Fibroblast of skin of abdomen (primary cell): Measurements from ENCODE around the gene TUBB1.
"Not testable (repeated sequence)": the region's sequence is repeated elsewhere in the genome, so short reads cannot be mapped to it uniquely, and the experiment has no call there.

Experiments used
- DNase-seq: peaks from one replicate; pipeline ENCODE4 v3.0.0-alpha.2; 2013

The TUBB1 gene

GRCh38 chr20:59024111-59024530, 4.9 kb downstream of the TUBB1 start:
- DNase-seq, result no peak

- DNase-seq, result no peak
Observed at GRCh38 chr20:59025086-59025485, 5.9 kb downstream of the TUBB1 start.

DNA sequence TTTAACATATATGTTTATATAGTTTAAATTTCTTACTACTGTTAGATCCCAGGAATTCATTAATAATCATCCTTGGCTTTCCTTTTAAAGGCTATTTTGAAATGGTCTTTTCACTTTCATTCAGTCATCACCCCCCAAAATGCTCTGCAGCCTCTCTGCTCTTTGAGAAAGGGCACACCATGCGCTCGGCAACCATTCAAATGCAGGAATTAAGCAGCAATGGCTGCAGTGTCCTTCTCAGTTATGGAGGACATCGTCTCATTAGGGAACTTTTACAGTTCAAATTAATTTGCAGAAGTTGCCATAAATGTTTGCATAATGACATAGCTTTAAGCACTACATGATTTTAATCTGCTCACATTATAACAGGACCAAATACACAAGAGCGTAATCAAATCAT, 6.3 kb downstream of the TUBB1 start:
- no peak for DNase-seq

- DNase-seq, result no peak
Observed at GRCh38 chr20:59026904-59027740, 7.9 kb downstream of the TUBB1 start.

GRCh38 chr20:59027741-59028320, 8.6 kb downstream of the TUBB1 start:
- peak; percentile 69 for DNase-seq

GRCh38 chr20:59028812-59029211, 9.6 kb downstream of the TUBB1 start:
- DNase-seq, result no peak

GRCh38 chr20:59030911-59031563, 11.8 kb downstream of the TUBB1 start:
- DNase-seq, result no peak

DNA sequence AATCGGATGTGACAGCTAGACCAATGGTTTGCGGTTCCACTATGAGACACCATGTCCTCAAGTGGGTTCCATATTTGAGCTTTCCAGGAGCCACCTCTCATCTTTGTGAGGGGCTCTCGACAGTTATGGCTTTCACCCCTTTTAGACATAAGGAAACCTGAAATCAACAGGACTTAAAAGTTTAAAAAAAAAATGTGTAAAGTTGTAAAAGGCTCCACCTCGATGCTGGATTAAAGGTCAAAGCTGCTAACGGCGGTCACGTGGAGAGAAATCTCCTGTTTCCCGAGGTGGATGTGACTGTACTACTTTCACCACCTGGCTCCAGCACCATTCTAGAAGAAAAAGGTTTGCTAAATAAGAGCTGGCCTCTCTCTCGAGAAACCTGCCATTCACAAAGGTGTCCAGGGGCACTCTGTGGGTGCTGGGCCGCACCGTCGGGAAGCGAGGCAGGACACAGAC, 12.4 kb downstream of the TUBB1 start:
- DNase-seq, result no peak

DNA sequence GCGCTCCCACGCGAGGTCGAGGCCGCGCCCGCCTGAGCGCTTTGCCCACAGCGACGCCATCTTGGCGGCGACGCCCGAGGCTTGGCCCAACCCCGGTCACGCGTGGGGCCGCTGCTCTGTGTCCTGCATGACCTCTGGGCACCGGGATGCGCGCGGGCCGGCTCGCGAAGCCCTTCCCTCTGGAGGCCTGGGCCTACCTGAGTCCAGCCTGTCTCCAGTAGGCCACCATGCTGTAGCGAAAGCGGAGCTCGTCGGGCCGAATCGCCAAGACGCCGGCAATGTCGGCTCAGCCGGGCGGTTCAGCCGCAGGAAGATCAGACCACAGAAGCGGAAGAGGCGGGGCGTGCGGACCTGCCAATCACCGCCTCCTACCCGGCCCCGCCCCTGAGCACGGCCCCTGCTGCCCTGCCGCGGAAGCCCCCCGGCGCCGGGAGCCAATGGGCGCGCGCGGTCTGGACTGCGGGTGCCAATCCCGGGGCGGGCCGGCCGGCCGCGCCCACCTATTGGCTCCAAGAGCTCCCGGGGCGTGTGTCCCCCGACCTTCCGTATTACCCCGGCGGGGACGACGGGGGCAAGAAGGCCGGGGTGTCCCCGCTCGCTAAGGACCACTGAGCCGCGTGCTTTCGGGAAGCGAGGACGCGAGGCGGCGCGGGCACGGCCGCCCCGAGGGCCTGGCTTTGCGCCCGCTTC, 12.9 kb downstream of the TUBB1 start, which contains the start of gene ATP5F1E:
ATP5F1E (minus strand) TSS at position 313 of the 690 bp plus-strand sequence; CDS start at position 229, 84 bp downstream.
- peak; percentile 96 for DNase-seq

GRCh38 chr20:59032713-59033059, 13.5 kb downstream of the TUBB1 start:
- DNase-seq, result peak; percentile 23

DNA sequence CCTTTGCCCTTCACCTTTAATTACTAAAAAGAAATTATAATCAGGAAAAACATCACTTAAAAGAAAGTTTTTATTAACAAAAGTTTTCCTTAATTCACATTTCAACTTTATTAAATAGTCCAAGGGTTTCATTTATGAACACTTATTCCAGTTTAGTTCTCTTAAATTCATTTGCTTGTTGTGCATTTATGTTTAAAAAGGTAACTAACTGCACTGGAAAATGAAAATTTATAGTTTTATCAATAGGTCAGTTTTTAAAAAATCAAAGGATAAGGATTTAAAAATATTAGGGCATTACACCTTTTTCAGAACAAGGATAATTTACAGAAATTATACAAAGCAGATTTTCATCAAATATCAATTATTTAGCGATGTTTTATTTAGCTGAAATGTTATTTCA, 13.9 kb downstream of the TUBB1 start:
- no peak for DNase-seq

GRCh38 chr20:59033616-59034165, 14.5 kb downstream of the TUBB1 start:
- DNase-seq, result no peak

DNA sequence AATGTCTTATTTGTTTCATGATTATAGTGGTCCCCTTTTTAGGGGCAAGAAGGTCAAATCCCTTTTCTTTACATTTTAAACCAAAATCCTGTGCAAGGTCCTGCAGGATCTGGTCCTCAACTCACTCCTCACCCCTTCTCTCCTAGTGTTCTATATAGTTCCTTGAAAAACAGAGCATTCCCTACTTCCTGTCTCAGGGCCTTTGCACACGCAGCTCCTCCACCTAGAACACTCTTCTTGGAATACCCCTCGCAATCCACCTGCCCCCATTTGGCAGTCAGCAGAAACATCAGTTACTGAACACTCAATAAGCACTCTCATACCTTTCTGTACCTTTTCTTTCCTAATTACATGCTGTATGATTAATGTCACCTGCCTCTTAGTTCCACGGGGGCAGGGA, 16.2 kb downstream of the TUBB1 start:
- no peak for DNase-seq

DNA sequence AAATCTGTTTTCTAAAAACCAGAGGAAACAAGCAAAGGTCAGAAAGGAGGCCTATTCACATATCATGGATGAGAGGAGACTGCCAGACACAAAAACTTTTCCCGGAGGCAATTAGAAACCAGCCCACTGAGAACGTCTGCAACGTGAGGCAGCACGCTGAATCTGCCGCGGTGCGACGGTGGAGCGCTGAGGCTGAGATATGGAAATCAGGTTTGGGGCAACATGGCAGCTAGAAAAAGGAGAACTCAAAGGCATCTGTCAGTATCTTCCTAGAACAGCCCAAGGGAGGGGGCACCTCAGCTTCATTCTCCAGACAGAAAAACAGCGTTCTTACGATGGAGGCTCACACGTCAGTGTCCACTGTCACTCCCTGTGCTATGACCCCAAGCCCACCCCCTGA, 18.2 kb downstream of the TUBB1 start:
- DNase-seq, result no peak

- no peak for DNase-seq
Observed at GRCh38 chr20:59039233-59039632, 20.0 kb downstream of the TUBB1 start.

DNA sequence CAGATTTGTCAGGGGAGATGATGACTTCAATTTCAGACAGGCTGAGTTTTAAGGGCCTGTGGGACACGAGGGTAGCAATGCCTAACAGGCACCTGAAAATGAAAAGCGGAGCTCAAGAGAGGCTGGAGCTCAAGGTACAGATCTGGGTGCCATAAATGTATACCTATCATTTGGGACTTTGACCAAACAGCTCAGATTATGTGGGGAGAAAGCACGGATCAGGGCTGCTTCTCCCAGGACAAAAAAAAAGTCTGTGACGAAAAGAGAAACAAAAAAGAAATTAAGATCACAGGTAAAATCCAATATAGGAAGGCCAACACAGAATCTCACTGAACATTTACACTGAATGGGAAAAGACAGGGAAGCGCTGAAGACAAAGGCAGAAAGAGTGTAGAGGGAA, 21.4 kb downstream of the TUBB1 start:
- DNase-seq, result no peak

- DNase-seq, result not testable (repeated sequence)
Observed at GRCh38 chr20:59041487-59041886, 22.3 kb downstream of the TUBB1 start.

DNA sequence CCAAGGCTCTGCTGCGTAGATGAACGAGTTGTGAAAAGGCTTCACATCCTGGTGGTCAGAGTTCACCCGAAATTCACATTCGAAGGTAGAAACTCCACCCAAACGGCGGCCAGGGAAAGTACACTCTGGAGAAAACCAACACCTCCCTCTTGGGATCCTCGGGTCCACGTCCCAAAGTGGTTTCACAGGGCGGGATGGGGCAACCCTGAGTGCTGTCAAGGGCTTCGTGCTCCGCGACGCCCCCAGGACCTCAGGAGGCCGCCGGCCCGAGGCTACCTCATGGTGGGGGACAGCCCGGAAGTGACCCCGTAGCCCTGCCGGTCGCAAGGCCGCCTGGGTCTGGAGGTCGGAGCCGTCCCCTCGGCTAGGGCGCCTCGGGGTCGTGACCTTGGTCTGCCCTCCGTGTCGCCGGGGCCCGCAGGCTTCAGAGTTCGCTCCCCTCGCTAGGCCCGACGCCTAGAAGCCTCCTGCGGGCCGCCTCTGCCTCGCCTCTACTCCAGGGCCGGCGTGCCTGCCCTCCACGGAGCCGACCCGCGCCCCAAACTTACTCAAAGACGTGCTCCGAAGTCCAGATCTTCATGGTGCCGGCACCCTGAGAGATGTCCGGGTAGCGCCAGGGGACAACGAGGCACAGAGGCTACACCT, 23.0 kb downstream of the TUBB1 start, which contains the start of gene PRELID3B:
PRELID3B (minus strand) TSS at position 636 of the 645 bp plus-strand sequence; CDS start at position 580, 56 bp downstream.
- DNase-seq, result peak; percentile 12

DNA sequence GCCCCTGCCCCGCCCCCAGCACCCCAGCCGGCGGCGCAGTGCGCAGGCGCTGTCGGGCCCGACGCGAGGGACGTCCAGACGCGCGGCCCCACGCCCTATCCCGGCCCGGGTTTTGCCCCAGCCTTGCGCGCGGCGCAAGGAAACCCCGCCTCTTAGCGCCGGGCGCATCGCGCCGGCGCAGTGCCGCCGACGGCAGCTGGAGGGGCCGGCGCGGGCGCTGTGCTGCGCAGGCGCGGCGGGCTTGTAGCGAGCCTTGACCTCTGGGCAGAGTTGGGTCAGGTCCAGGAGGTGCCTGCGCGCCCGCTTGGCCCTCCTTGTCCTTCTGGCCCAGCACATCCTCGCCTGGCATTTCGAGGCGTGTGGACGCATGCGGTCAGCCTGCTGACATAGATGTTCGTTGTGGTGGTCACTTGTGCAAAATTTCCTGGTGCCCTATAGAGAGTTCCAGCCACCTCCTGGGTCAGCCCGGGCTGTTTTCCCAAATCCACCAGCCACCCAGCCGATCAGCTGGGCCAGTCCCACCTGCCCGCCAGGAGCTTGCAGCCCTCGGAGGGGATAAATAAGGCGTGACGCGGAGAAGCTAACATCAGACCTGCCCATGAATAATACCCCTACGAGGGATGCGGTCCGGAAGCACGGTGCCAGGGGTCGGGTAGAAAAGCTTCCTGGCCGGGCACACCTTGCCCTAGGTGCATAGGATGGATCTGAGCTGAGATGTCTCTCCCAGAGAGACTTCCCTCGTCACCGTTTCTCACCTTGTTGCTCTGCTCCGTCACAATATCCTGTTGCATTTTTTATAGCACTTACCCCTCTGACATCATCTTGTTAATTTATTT, 23.8 kb downstream of the TUBB1 start:
- DNase-seq, result peak; percentile 92

DNA sequence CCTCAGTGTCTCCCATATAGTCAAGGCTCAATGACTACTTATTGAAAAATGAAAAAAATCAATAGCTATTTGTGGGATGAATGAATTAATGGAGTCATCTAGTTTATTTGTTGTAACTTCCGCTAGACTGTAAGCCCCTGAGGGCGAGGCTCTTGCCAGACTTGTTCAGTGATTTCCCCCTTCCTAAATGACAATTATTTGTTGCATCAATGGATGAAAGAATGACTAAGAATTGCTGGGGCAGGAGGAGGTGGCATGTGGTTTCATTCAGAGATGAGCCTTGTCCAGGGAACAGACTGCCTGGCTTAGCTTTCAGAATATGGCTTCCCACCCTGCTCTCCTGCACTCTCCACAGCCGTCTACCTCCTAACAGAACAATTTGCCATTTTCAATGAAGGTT, 24.5 kb downstream of the TUBB1 start:
- no peak for DNase-seq

DNA sequence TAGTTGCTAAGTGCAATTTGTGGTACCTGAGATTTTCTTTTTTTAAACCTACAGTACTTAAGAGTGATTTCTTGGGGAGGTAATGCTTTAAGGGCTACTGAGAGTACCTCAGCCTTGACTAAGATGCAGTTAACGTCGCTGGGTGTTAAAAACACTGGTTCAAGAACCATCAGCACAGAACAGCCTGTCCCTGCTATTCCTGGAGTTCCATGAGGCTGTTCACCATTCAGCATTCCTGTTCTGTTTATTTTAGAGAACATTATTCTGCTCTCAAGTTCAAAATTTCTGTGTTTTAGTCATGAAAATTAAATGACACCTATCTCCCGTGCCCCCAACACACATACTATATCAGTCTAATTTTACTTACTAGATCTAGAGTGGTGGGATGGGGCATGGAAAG, 25.1 kb downstream of the TUBB1 start:
- no peak for DNase-seq
